Sigmoid colon (tissue), 4 donors: ENCODE results near the gene IL1R1.

Experiments
- POLR2A ChIP-seq, 2 donors: fragments of 450-650 bp; IDR thresholded peaks; one replicate each; pipeline ENCODE4 v1.6.1; 2016; ENCODE audit warnings: antibody characterized with exemption in 2 of 2, mild to moderate bottlenecking in 2 of 2, moderate library complexity in 2 of 2
- POLR2AphosphoS5 ChIP-seq, 4 donors: sonication (generic); formaldehyde crosslinking; IDR thresholded peaks; one replicate each; pipeline ENCODE4 v1.6.1; 2017; ENCODE audit warnings: antibody characterized with exemption in 4 of 4
- TF ChIP-seq, protein P1 (sequence below), 4 experiments: fragments of 450-650 bp in 3 of 4; fragments of 200-600 bp in 1 of 4; IDR thresholded peaks; one replicate each; pipeline ENCODE4 v1.5.1; 2016 to 2019; ENCODE audit warnings: antibody characterized with exemption in 4 of 4, mild to moderate bottlenecking in 3 of 4, moderate library complexity in 2 of 4

DNA sequence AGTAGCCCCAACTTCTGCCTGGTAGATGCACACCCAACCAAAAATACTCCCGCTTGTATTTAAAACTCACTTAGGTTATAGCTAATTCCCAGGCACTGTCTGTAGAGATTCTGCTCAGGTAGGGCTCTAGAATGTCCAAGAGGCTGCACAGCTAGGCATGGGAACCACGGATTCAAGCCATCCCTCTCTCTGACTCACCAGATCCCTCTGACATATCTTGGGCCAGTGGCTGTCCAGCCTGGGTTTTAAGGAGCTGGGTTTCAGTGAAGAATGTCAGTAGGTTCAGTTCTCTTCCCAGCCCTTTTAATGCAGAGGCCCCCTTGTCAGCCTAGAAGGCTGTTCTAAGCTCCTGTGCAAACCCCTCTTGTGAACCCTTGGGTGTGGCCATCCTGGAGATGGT, 15.9 kb upstream of the IL1R1 start:
- TF ChIP-seq, protein P1, sequence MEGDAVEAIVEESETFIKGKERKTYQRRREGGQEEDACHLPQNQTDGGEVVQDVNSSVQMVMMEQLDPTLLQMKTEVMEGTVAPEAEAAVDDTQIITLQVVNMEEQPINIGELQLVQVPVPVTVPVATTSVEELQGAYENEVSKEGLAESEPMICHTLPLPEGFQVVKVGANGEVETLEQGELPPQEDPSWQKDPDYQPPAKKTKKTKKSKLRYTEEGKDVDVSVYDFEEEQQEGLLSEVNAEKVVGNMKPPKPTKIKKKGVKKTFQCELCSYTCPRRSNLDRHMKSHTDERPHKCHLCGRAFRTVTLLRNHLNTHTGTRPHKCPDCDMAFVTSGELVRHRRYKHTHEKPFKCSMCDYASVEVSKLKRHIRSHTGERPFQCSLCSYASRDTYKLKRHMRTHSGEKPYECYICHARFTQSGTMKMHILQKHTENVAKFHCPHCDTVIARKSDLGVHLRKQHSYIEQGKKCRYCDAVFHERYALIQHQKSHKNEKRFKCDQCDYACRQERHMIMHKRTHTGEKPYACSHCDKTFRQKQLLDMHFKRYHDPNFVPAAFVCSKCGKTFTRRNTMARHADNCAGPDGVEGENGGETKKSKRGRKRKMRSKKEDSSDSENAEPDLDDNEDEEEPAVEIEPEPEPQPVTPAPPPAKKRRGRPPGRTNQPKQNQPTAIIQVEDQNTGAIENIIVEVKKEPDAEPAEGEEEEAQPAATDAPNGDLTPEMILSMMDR (IDR thresholded peaks at IDR 0.05), result no peak
- TF ChIP-seq POLR2A (IDR thresholded peaks at IDR 0.05), result no peak
- TF ChIP-seq POLR2AphosphoS5 (IDR thresholded peaks at IDR 0.05), result no peak
